ENCODE data around the gene ITGAV. TPM values are rescaled to one million over a fixed set of nuclear protein-coding genes. Genes with fewer than 3 reads are reported as not detected.

ITGAV gene
- total and polyA plus RNA-seq, 2 of the 4 experiments (the other 2 are of a cell fraction): 45.8 to 181 TPM

DNA sequence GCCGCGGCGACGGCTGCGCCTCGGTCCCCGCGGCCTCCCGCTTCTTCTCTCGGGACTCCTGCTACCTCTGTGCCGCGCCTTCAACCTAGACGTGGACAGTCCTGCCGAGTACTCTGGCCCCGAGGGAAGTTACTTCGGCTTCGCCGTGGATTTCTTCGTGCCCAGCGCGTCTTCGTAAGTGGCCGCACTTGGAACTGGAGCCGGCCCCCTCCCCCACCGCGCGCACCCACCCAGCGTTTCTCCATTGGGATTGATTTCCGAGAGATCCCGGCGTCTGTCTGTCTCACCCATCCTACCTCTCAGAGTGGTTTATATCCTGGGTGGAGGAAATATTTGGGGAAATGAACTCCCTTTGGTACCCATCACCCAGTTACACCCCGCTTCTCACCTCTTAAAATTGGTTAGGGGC lies 498 bp downstream of the ITGAV start:
- intact Hi-C loops (cut with micrococcal nuclease): loop anchor here (1.0 to 2.0 kb wide), 3 partner anchors 46 to 86 kb away; no protein-coding TSS in a partner anchor
- TSS peak; percentile 74 for BruUV-seq (replicated peaks)
- Histone ChIP-seq H3K23ac (ENCODE audit: low read depth, low read length) (peak overlapping the region; percentile 90), H2AFZ (replicated peaks; ENCODE audit: low read length, poor library complexity) (peak overlapping the region; percentile 99), H3K4me3 (ENCODE audit: insufficient read depth, low read depth, low read length) (peak overlapping the region; percentile 83), H3K4ac (ENCODE audit: low read depth, low read length) (peak overlapping the region; percentile 74), H2AK5ac (ENCODE audit: low read depth, low read length) (no peak overlapping the region), H3K36me3 (ENCODE audit: control insufficient read depth, insufficient read depth, low read length) (no peaks in the 10 kb centered on the region), H3K27ac (ENCODE audit: insufficient read depth, low read length) (peak overlapping the region; percentile 83), H3K14ac (replicated peaks; ENCODE audit: low read depth, low read length) (peak overlapping the region; percentile 91), H3K9me3 (ENCODE audit: control insufficient read depth, insufficient read depth, low read length) (no peaks in the 10 kb centered on the region), H3K4me2 (ENCODE audit: low read depth, low read length) (peak overlapping the region; percentile 100), H3K56ac (ENCODE audit: extremely low read depth, insufficient read depth, low read length) (peak overlapping the region; percentile 72), H3K79me1 (ENCODE audit: low read depth in 1 of 2, low read length in 2 of 2) (peaks cover 9 to 46% of the 10 kb centered on the region in 2 experiments; a peak in 2 of 4 replicates), H4K5ac (ENCODE audit: low read depth, low read length) (peak overlapping the region; percentile 30), H3K9me1 (ENCODE audit: insufficient read depth, low read length) (0 out of 2 replicates have a peak, but pooled peaks cover 5% of the 10 kb centered on the region), H2BK15ac (ENCODE audit: low read depth, low read length) (peak overlapping the region; percentile 31; the same call in 2 of the 3 replicates), H4K20me1 (ENCODE audit: insufficient read depth, low read length) (no peaks in the 10 kb centered on the region; the same call in 1 of the 2 replicates), H2AK9ac (replicated peaks; ENCODE audit: low read depth, low read length, poor library complexity) (peak overlapping the region; percentile 59), H2BK20ac (ENCODE audit: low read depth, low read length) (0 out of 2 replicates have a peak overlapping the region, but pooled peaks have one; percentile 16), H4K8ac (ENCODE audit: low read depth in 2 of 2, low read length in 2 of 2) (peak overlapping the region; percentile 45 to 56; a peak in 3 of 4 replicates), H3K9ac (ENCODE audit: low read depth, low read length) (peak overlapping the region; percentile 78), H2BK5ac (ENCODE audit: low read depth, low read length, poor library complexity, severe bottlenecking) (peak overlapping the region; percentile 83), H3K4me1 (ENCODE audit: control insufficient read depth, insufficient read depth, low read length) (peaks cover 8% of the 10 kb centered on the region), H2BK120ac (ENCODE audit: low read depth, low read length) (peak overlapping the region; percentile 46), H3K18ac (ENCODE audit: low read depth, low read length) (peak overlapping the region; percentile 66), H4K91ac (ENCODE audit: insufficient read depth, low read depth, low read length) (peak overlapping the region; percentile 50), H3K27me3 (ENCODE audit: control insufficient read depth, insufficient read depth, low read length) (no peaks in the 10 kb centered on the region)
- 0% methylated on average over 12 of the region's 32 CpGs; no CpG with 5 or more reads in 1 of the 2 experiments for WGBS, 2 experiments (ENCODE audit: extremely low coverage in 2 of 2, insufficient read length in 1 of 2)
- no peak for TF ChIP-seq POLR2A (IDR thresholded peaks at IDR 0.05; ENCODE audit: low read depth, low read length)
- no peak for TF ChIP-seq RAD21 (IDR thresholded peaks at IDR 0.05; ENCODE audit: low read length)
- no peak for TF ChIP-seq USF2 (IDR thresholded peaks at IDR 0.05; ENCODE audit: low read depth, low read length)
- no peak for TF ChIP-seq CEBPB (IDR thresholded peaks at IDR 0.05; ENCODE audit: low read depth, low read length)
- TF ChIP-seq MAFK (IDR thresholded peaks at IDR 0.05; ENCODE audit: low read depth, low read length): no peak
- no peak for TF ChIP-seq RCOR1 (IDR thresholded peaks at IDR 0.05; ENCODE audit: insufficient replicate concordance, low read length)
- TF ChIP-seq FOS (IDR thresholded peaks at IDR 0.05; ENCODE audit: low read depth, low read length): no peak
- TF ChIP-seq MAZ (IDR thresholded peaks at IDR 0.05; ENCODE audit: borderline replicate concordance, low read depth, low read length): no peak
- TF ChIP-seq NFE2L2 (IDR thresholded peaks at IDR 0.05; ENCODE audit: low read depth, low read length): no peak
- TF ChIP-seq SMC3 (IDR thresholded peaks at IDR 0.05; ENCODE audit: low read depth, low read length): no peak
- TF ChIP-seq CTCF (conservative IDR thresholded peaks at IDR 0.05; ENCODE audit: low read depth, low read length): no peak
- TF ChIP-seq, protein P1, sequence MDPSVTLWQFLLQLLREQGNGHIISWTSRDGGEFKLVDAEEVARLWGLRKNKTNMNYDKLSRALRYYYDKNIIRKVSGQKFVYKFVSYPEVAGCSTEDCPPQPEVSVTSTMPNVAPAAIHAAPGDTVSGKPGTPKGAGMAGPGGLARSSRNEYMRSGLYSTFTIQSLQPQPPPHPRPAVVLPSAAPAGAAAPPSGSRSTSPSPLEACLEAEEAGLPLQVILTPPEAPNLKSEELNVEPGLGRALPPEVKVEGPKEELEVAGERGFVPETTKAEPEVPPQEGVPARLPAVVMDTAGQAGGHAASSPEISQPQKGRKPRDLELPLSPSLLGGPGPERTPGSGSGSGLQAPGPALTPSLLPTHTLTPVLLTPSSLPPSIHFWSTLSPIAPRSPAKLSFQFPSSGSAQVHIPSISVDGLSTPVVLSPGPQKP (IDR thresholded peaks at IDR 0.05; ENCODE audit: borderline replicate concordance, low read depth, low read length): no peak
- TF ChIP-seq CHD1 (IDR thresholded peaks at IDR 0.05; ENCODE audit: low read depth, low read length): no peak
- TF ChIP-seq RFX5 (IDR thresholded peaks at IDR 0.05; ENCODE audit: low read depth, low read length): no peak
- TF ChIP-seq MXI1 (IDR thresholded peaks at IDR 0.05; ENCODE audit: borderline replicate concordance, low read depth, low read length): no peak
- no peak for TF ChIP-seq BHLHE40 (IDR thresholded peaks at IDR 0.05; ENCODE audit: low read depth, low read length)
- in situ Hi-C loops (cut with MboI; ENCODE audit: low sequenced_read_pairs): no loop called here
- ATAC-seq (ENCODE audit: low read depth) (peak; percentile 38), DNase-seq (peak; percentile 26)
- dilution Hi-C loops (cut with HindIII; ENCODE audit: low sequenced_read_pairs, unreplicated experiment): no loop called here
- ChIA-PET POLR2A (ENCODE audit: unreplicated experiment) (interaction anchor here (0.6 kb wide), 1 partner anchor 47 kb away, joined by 5 read pairs; no protein-coding TSS in a partner anchor), CTCF (interaction anchor here (1.0 kb wide), 1 partner anchor 39 kb away, joined by 3 read pairs; no protein-coding TSS in a partner anchor)
